Stimulated activated naive CD8-positive, alpha-beta T cell treated with anti-CD3 and anti-CD28 coated beads, Interleukin-15, Interleukin-2, amounts not matched to agents 100 ng/mL and 50 ng/mL, for 24 hours (primary cell): ENCODE measurements around the gene GTPBP6.
A peak's percentile ranks its signal among the peaks of the same experiment; 100 is the strongest.

Source experiments
- H3K27ac Mint-ChIP-seq: one replicate; pipeline ENCODE4 v1.8.0; 2021; ENCODE audit warnings: mild to moderate bottlenecking, mixed read lengths
- H3K27me3 Mint-ChIP-seq: one replicate; pipeline ENCODE4 v1.8.0; 2021; ENCODE audit warnings: mixed read lengths
- H3K36me3 Mint-ChIP-seq: one replicate; pipeline ENCODE4 v1.8.0; 2021; ENCODE audit warnings: low read depth, mixed read lengths
- H3K4me1 Mint-ChIP-seq: one replicate; pipeline ENCODE4 v1.8.0; 2021; ENCODE audit warnings: low read depth, mixed read lengths
- H3K4me3 Mint-ChIP-seq: one replicate; pipeline ENCODE4 v1.8.0; 2021; ENCODE audit warnings: mild to moderate bottlenecking, mixed read lengths
- H3K9me3 Mint-ChIP-seq: one replicate; pipeline ENCODE4 v1.8.0; 2021; ENCODE audit warnings: mixed read lengths

The GTPBP6 gene

GRCh38 chrX:318739-319578, at the start of gene GTPBP6:
Gene GTPBP6 (minus strand): TSS chrX:318796. CDS start chrX:318787, 9 bp downstream.
- H3K4me1 Mint-ChIP-seq = peaks cover 29% of the 10 kb centered on the region
- peak within 1 kb of the TSS; percentile 86 for H3K4me3 Mint-ChIP-seq
- H3K27me3 Mint-ChIP-seq = no peaks in the 10 kb centered on the region
- no peaks in the 10 kb centered on the region for H3K36me3 Mint-ChIP-seq
- H3K9me3 Mint-ChIP-seq = no peaks in the 10 kb centered on the region
- peak within 1 kb of the TSS; percentile 96 for H3K27ac Mint-ChIP-seq

GRCh38 chrX:367866-368265, 49.3 kb upstream of the GTPBP6 start:
- Mint-ChIP-seq H3K4me1 (peaks cover 19% of the 10 kb centered on the region), H3K4me3 (no peak overlapping the region), H3K27me3 (peaks cover 12% of the 10 kb centered on the region), H3K27ac (no peak overlapping the region), H3K9me3 (no peaks in the 10 kb centered on the region), H3K36me3 (peaks cover 8% of the 10 kb centered on the region)

GRCh38 chrX:367349-367748, 48.8 kb upstream of the GTPBP6 start:
- Mint-ChIP-seq H3K27ac (no peak overlapping the region), H3K4me3 (no peak overlapping the region)

GRCh38 chrX:363621-364375, 45.2 kb upstream of the GTPBP6 start:
- Mint-ChIP-seq H3K9me3 (peaks cover 6% of the 10 kb centered on the region), H3K36me3 (peaks cover 30% of the 10 kb centered on the region), H3K4me3 (no peak overlapping the region), H3K27ac (no peak overlapping the region), H3K27me3 (no peaks in the 10 kb centered on the region), H3K4me1 (no peaks in the 10 kb centered on the region)

More at GRCh38 chrX:367349-367748, 48.8 kb upstream of the GTPBP6 start:
- Mint-ChIP-seq H3K27me3 (peaks cover 10% of the 10 kb centered on the region), H3K36me3 (peaks cover 8% of the 10 kb centered on the region), H3K4me1 (peaks cover 16% of the 10 kb centered on the region), H3K9me3 (no peaks in the 10 kb centered on the region)

- H3K27me3 Mint-ChIP-seq = no peaks in the 10 kb centered on the region
- H3K4me1 Mint-ChIP-seq = no peaks in the 10 kb centered on the region
- H3K9me3 Mint-ChIP-seq = peaks cover 6% of the 10 kb centered on the region
- no peak overlapping the region for H3K4me3 Mint-ChIP-seq
- H3K27ac Mint-ChIP-seq = no peak overlapping the region
- H3K36me3 Mint-ChIP-seq = peaks cover 30% of the 10 kb centered on the region
Observed at GRCh38 chrX:362937-363620, 44.5 kb upstream of the GTPBP6 start.

GRCh38 chrX:362351-362750, 43.8 kb upstream of the GTPBP6 start:
- H3K9me3 Mint-ChIP-seq = peaks cover 6% of the 10 kb centered on the region
- H3K27me3 Mint-ChIP-seq = no peaks in the 10 kb centered on the region
- H3K4me3 Mint-ChIP-seq = no peak overlapping the region
- peaks cover 36% of the 10 kb centered on the region for H3K36me3 Mint-ChIP-seq
- H3K4me1 Mint-ChIP-seq = peaks cover 6% of the 10 kb centered on the region
- H3K27ac Mint-ChIP-seq = no peak overlapping the region

GRCh38 chrX:361231-362145, 42.9 kb upstream of the GTPBP6 start:
- Mint-ChIP-seq H3K9me3 (peaks cover 6% of the 10 kb centered on the region), H3K27ac (no peak overlapping the region), H3K4me1 (peaks cover 15% of the 10 kb centered on the region), H3K27me3 (no peaks in the 10 kb centered on the region), H3K36me3 (peaks cover 42% of the 10 kb centered on the region), H3K4me3 (no peak overlapping the region)

GRCh38 chrX:360496-361150, 42.0 kb upstream of the GTPBP6 start:
- Mint-ChIP-seq H3K27ac (no peak overlapping the region), H3K36me3 (peaks cover 46% of the 10 kb centered on the region)

GRCh38 chrX:358651-359143, 40.1 kb upstream of the GTPBP6 start:
- peaks cover 17% of the 10 kb centered on the region for H3K4me1 Mint-ChIP-seq
- no peak overlapping the region for H3K4me3 Mint-ChIP-seq
- no peak overlapping the region for H3K27ac Mint-ChIP-seq
- no peaks in the 10 kb centered on the region for H3K27me3 Mint-ChIP-seq
- peaks cover 56% of the 10 kb centered on the region for H3K36me3 Mint-ChIP-seq
- H3K9me3 Mint-ChIP-seq = peaks cover 6% of the 10 kb centered on the region

More at GRCh38 chrX:360496-361150, 42.0 kb upstream of the GTPBP6 start:
- Mint-ChIP-seq H3K4me1 (peaks cover 17% of the 10 kb centered on the region), H3K4me3 (no peak overlapping the region), H3K27me3 (no peaks in the 10 kb centered on the region), H3K9me3 (peaks cover 6% of the 10 kb centered on the region)

- Mint-ChIP-seq H3K4me1 (peaks cover 17% of the 10 kb centered on the region), H3K27ac (peak overlapping the region; percentile 65), H3K36me3 (peaks cover 56% of the 10 kb centered on the region), H3K4me3 (peak overlapping the region; percentile 26), H3K9me3 (peaks cover 6% of the 10 kb centered on the region), H3K27me3 (no peaks in the 10 kb centered on the region)
Observed at GRCh38 chrX:357693-358471, 39.3 kb upstream of the GTPBP6 start.

GRCh38 chrX:357035-357692, 38.6 kb upstream of the GTPBP6 start:
- Mint-ChIP-seq H3K36me3 (peaks cover 53% of the 10 kb centered on the region), H3K4me1 (peaks cover 17% of the 10 kb centered on the region), H3K27ac (peak overlapping the region; percentile 65), H3K27me3 (no peaks in the 10 kb centered on the region), H3K4me3 (peak overlapping the region; percentile 12), H3K9me3 (peaks cover 6% of the 10 kb centered on the region)

- peaks cover 17% of the 10 kb centered on the region for H3K4me1 Mint-ChIP-seq
- H3K4me3 Mint-ChIP-seq = no peak overlapping the region
- H3K27ac Mint-ChIP-seq = peak overlapping the region; percentile 65
- H3K27me3 Mint-ChIP-seq = no peaks in the 10 kb centered on the region
- peaks cover 6% of the 10 kb centered on the region for H3K9me3 Mint-ChIP-seq
- H3K36me3 Mint-ChIP-seq = peaks cover 48% of the 10 kb centered on the region
Observed at GRCh38 chrX:356385-357034, 37.9 kb upstream of the GTPBP6 start.
